ACC112 (cell line): ENCODE data around the gene MYO10.
A peak's percentile ranks its signal among the peaks of the same experiment; 100 is the strongest.
"Not testable (repeated sequence)": the region's sequence is repeated elsewhere in the genome, so short reads cannot be mapped to it uniquely, and the experiment has no call there.

Experiments used
- H2AFZ ChIP-seq: fragments of 200-600 bp; sonication (generic); one replicate; pipeline ENCODE4 v1.6.0; 2017; ENCODE audit warnings: antibody characterized with exemption, low read length; ENCODE audit not compliant: unreplicated experiment
- H3K27ac ChIP-seq: fragments of 200-600 bp; sonication (generic); 2 replicates; pipeline ENCODE4 v1.5.1; 2014; ENCODE audit warnings: low read depth, mild to moderate bottlenecking, antibody characterized with exemption, low read length, moderate library complexity
- H3K27me3 ChIP-seq: fragments of 200-600 bp; sonication (generic); 2 replicates; pipeline ENCODE4 v1.6.1; 2014; ENCODE audit warnings: mild to moderate bottlenecking, antibody characterized with exemption, low read length, moderate library complexity, mixed read lengths; ENCODE audit not compliant: insufficient read depth
- H3K36me3 ChIP-seq: fragments of 200-600 bp; sonication (generic); 2 replicates; pipeline ENCODE4 v1.6.1; 2016; ENCODE audit warnings: mild to moderate bottlenecking, antibody characterized with exemption, low read length, moderate library complexity, mixed read lengths; ENCODE audit not compliant: insufficient read depth
- H3K4me1 ChIP-seq: fragments of 200-600 bp; sonication (generic); one replicate; pipeline ENCODE4 v1.6.1; 2016; ENCODE audit warnings: low read length, mixed read lengths; ENCODE audit not compliant: insufficient read depth, unreplicated experiment, control insufficient read depth
- H3K4me3 ChIP-seq: fragments of 200-600 bp; sonication (generic); 2 replicates; pipeline ENCODE4 v1.5.1; 2014; ENCODE audit warnings: mild to moderate bottlenecking, low read depth, low read length
- H3K79me2 ChIP-seq: fragments of 200-600 bp; sonication (generic); one replicate; pipeline ENCODE4 v1.6.0; 2016; ENCODE audit warnings: low read length; ENCODE audit not compliant: control insufficient read depth, unreplicated experiment, insufficient read depth

MYO10 gene

DNA sequence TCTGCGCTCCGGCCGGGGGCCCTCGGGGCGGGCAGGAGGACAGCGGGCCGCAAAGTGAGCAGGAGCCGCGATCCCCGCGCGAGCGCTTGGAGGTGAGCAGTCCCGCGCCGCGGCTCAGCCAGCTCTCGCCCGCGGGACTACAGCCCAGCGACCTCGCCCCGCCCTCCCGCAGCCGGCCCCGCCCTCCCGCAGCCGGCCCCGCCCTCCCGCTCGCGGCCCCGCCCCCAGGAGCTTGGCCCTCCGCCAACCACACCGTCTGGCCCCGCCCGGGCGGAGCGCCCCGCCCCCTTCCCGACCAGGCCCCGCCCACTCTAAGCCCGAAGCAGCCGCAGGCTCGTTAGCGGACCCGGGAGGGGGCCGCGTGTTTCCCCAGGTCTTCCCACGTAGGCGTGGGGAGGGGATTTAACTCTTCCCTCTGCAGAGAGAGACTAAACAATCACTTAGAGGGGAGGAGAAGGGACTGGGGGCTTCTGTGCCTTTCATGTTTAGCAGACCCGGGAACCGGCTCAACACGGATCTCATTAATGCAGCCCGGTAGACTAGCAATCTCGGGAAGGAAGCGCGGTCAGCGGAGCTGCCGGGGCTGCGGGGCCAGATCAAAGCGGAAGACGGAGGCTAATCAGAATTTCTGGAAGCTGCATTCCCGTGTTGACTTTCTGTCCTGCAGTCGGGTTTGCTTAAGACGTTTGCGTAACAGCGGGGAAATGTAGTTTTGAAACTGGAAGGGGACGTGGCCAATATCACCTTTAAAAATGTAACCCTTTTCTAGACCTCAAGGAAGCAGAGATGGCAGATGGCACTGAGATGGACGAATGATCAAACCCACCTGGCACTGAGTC is at the start of gene MYO10:
TSS of gene MYO10 (minus strand) at position 139 of the 839 bp plus-strand sequence. CDS start 480 bp downstream, outside the sequence.
- Histone ChIP-seq H3K4me3 (peak within 1 kb of the TSS; percentile 86), H3K4me1 (peaks cover 21% of the 10 kb centered on the region), H3K36me3 (no peaks in the 10 kb centered on the region), H3K79me2 (peaks cover 46% of the 10 kb centered on the region), H3K27me3 (no peaks in the 10 kb centered on the region), H2AFZ (peak within 1 kb of the TSS; percentile 96), H3K27ac (peak within 1 kb of the TSS; percentile 67)

DNA sequence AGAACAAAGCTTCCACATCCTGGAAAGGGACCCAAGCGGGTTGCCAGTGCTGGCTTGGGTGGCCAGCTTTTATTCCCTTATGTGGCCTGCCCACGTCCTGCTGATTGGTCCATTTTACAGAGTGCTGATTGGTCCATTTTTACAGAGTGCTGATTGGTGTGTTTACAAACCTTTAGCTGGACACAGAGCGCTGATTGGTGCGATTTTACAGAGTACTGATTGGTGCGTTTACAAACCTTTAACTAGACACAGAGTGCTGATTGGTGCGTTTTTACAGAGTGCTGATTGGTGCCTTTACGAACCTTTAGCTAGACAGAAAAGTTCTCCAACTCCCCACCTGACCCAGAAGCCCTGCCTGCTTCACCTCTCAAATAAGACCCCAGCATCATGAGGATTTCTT is 49.2 kb upstream of the MYO10 start:
- not testable (repeated sequence) for H3K4me1 ChIP-seq, H3K36me3 ChIP-seq, H3K79me2 ChIP-seq, H3K27ac ChIP-seq, H2AFZ ChIP-seq, H3K27me3 ChIP-seq, H3K4me3 ChIP-seq

- no peaks in the 10 kb centered on the region for H3K79me2 ChIP-seq
- H3K36me3 ChIP-seq: no peaks in the 10 kb centered on the region
- no peak overlapping the region for H3K4me3 ChIP-seq
- peaks cover 4% of the 10 kb centered on the region for H3K4me1 ChIP-seq
- no peak overlapping the region for H2AFZ ChIP-seq
- H3K27ac ChIP-seq: no peak overlapping the region
- no peaks in the 10 kb centered on the region for H3K27me3 ChIP-seq
Observed at GRCh38 chr5:16983972-16984371, 47.9 kb upstream of the MYO10 start.

GRCh38 chr5:16983022-16983639 is 47.0 kb upstream of the MYO10 start:
- Histone ChIP-seq H3K27ac (no peak overlapping the region), H3K4me1 (peaks cover 4% of the 10 kb centered on the region), H3K4me3 (peak overlapping the region; percentile 45; the same call in 1 of the 2 replicates), H3K36me3 (no peaks in the 10 kb centered on the region), H2AFZ (peak overlapping the region; percentile 32), H3K79me2 (no peaks in the 10 kb centered on the region), H3K27me3 (no peaks in the 10 kb centered on the region)

DNA sequence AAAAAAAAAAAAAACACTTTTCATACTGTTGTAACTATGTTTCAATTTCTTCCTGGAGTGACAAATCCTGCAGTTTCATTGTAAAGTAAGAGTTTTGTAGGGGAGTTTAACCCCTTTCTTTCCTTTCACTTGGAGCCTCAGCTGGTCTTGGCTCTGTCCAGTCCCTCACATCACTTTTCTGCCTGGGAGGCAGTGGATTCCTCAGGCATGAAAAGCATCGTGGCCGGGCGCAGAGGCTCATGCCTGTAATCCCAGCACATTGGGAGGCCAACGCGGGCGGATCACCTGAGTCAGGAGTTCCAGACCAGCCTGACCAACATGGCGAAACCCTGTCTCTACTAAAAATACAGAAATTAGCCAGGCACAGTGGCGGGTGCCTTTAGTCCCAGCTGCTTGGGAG is 45.6 kb upstream of the MYO10 start:
- Histone ChIP-seq H3K4me3 (no peak overlapping the region), H3K79me2 (no peaks in the 10 kb centered on the region), H3K27me3 (no peaks in the 10 kb centered on the region), H2AFZ (no peak overlapping the region), H3K36me3 (no peaks in the 10 kb centered on the region), H3K4me1 (peaks cover 4% of the 10 kb centered on the region), H3K27ac (no peak overlapping the region)

DNA sequence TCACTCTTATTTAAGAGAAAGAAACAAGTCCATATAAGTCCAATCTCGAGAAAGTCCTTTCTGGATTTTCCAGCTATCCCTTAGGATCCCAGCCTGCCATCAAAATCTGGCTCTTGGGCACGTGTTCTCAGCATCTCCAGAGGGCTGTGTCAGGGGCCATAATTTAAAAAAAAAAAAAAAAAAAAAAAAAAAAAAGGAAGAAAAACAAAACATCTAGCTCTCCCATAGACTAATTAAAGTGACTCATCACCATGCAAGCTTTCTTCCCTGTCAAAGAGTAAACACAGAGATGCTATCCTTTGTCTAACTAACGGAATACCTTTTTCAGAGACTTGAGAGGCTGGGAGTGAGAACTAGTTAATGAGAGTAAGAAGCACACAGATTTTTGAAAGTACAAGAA is 44.9 kb upstream of the MYO10 start:
- Histone ChIP-seq H3K27me3 (no peaks in the 10 kb centered on the region), H3K4me1 (peaks cover 4% of the 10 kb centered on the region), H3K27ac (no peak overlapping the region), H3K36me3 (no peaks in the 10 kb centered on the region), H3K79me2 (no peaks in the 10 kb centered on the region), H3K4me3 (no peak overlapping the region), H2AFZ (no peak overlapping the region)

DNA sequence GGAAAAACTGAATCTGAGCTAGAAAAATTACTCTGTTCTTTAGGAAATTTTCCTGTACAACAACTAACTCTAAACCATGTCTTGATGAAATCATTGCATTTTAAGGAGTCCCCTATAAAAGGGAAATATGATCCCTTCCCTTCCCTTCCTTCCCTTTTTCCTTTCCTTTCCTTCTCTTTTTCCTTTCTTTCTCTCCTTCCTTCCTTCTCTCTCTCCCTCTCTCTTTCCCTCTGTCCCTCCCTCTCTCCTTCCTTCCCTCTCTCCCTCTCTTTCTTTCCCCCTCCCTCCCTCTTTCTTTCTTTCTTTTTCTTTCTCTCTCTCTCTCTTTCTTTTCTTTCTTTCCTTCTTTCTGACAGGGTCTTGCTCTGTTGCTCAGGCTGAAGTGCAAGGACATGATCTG is 42.2 kb upstream of the MYO10 start:
- H2AFZ ChIP-seq: no peak overlapping the region

DNA sequence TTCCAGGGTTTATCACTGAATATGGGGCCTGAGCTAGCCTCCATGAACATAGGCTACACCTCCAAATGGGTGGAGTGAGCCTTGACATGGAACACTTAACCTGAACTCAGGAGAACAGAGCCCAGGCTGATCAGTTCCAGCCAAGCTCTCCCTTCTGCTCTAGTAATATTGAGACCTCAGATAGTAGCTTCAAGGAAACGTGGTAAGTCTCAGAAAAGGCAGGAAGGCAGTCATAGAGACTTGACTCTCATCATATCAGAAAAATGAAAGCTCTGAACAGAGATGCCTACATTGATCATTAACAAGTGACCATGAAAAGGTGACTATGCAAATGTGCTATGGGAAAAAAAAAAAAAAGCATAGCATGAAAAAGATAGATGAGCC is 40.5 kb upstream of the MYO10 start:
- H3K27me3 ChIP-seq: no peaks in the 10 kb centered on the region
- no peak overlapping the region for H3K4me3 ChIP-seq
- H3K27ac ChIP-seq: no peak overlapping the region
- H2AFZ ChIP-seq: no peak overlapping the region
- H3K4me1 ChIP-seq: no peaks in the 10 kb centered on the region
- H3K36me3 ChIP-seq: no peaks in the 10 kb centered on the region
- H3K79me2 ChIP-seq: no peaks in the 10 kb centered on the region

More for the DNA sequence above, 42.2 kb upstream of the MYO10 start:
- Histone ChIP-seq H3K27ac (no peak overlapping the region), H3K27me3 (no peaks in the 10 kb centered on the region), H3K4me3 (no peak overlapping the region), H3K4me1 (peaks cover 4% of the 10 kb centered on the region), H3K36me3 (no peaks in the 10 kb centered on the region), H3K79me2 (no peaks in the 10 kb centered on the region)

GRCh38 chr5:16975950-16976624 is 40.0 kb upstream of the MYO10 start:
- no peak overlapping the region for H2AFZ ChIP-seq
- no peak overlapping the region for H3K27ac ChIP-seq
- H3K4me3 ChIP-seq: no peak overlapping the region
- no peaks in the 10 kb centered on the region for H3K4me1 ChIP-seq
- no peaks in the 10 kb centered on the region for H3K27me3 ChIP-seq
- H3K79me2 ChIP-seq: no peaks in the 10 kb centered on the region
- no peaks in the 10 kb centered on the region for H3K36me3 ChIP-seq

DNA sequence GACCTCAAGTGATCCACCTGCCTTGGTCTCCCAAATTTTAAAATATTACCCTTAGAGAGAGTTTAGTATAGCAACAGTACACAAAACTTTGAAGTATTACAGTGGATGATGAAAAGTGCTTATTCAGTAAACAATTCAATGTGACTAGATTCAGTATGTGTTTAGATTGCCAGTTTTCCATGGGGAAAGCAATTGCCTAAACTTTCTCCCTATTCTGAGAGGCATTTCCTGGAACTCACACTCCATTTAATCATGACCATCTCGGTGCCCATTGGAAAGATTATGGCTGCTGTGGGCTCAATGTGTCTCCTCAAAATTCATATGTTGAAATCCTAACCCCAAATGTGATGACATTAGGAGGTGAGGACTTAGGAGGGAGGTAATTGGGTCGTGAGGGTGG is 38.9 kb upstream of the MYO10 start:
- Histone ChIP-seq H3K27me3 (no peaks in the 10 kb centered on the region), H3K36me3 (no peaks in the 10 kb centered on the region), H2AFZ (no peak overlapping the region), H3K4me3 (no peak overlapping the region), H3K27ac (no peak overlapping the region), H3K4me1 (no peaks in the 10 kb centered on the region), H3K79me2 (no peaks in the 10 kb centered on the region)
